ENCODE measurements around the gene CDH4. TPM values are rescaled to one million over a fixed set of nuclear protein-coding genes. Genes with fewer than 3 reads are reported as not detected.

Gene CDH4
- total RNA-seq, 3 donors from 2014 or later (not counting 1 experiment from before 2014, with no cell fraction given): 0.18 TPM; not detected in 2

- WGBS (ENCODE audit: insufficient coverage): 34% methylated on average over 22 of the region's 22 CpGs
- Mint-ChIP-seq H3K9me3 (no peaks in the 10 kb centered on the region), H3K4me1 (peaks cover 0 to 5% of the 10 kb centered on the region in 2 donors), H3K27me3 (ENCODE audit: low read depth in 2 of 2) (peaks cover 13 to 18% of the 10 kb centered on the region in 2 donors), H3K27ac (no peak overlapping the region), H3K4me3 (no peak overlapping the region), H3K36me3 (no peaks in the 10 kb centered on the region)
- TF ChIP-seq CTCF (IDR thresholded peaks at IDR 0.05): no peak
- ATAC-seq (peak in 1 of 3 donors; percentile 38), DNase-seq (peak in 1 of 2 donors; percentile 11)
- no peak overlapping the region for H3K27ac ChIP-seq (ENCODE audit: low read length)
- H3K36me3 ChIP-seq (ENCODE audit: control insufficient read depth, insufficient read depth, low read length): no peaks in the 10 kb centered on the region
- H3K4me3 ChIP-seq (ENCODE audit: low read length): no peak overlapping the region
- intact Hi-C loops (cut with micrococcal nuclease): no loop called here
- no peaks in the 10 kb centered on the region for H3K4me1 ChIP-seq (ENCODE audit: control insufficient read depth, insufficient read depth, low read length)
- H3K9me3 ChIP-seq (ENCODE audit: control insufficient read depth, insufficient read depth, low read length): no peaks in the 10 kb centered on the region
- no peaks in the 10 kb centered on the region for H3K27me3 ChIP-seq (ENCODE audit: control insufficient read depth, insufficient read depth, low read length)
Observed at GRCh38 chr20:61951695-61952533, 699.9 kb downstream of the CDH4 start.

DNA sequence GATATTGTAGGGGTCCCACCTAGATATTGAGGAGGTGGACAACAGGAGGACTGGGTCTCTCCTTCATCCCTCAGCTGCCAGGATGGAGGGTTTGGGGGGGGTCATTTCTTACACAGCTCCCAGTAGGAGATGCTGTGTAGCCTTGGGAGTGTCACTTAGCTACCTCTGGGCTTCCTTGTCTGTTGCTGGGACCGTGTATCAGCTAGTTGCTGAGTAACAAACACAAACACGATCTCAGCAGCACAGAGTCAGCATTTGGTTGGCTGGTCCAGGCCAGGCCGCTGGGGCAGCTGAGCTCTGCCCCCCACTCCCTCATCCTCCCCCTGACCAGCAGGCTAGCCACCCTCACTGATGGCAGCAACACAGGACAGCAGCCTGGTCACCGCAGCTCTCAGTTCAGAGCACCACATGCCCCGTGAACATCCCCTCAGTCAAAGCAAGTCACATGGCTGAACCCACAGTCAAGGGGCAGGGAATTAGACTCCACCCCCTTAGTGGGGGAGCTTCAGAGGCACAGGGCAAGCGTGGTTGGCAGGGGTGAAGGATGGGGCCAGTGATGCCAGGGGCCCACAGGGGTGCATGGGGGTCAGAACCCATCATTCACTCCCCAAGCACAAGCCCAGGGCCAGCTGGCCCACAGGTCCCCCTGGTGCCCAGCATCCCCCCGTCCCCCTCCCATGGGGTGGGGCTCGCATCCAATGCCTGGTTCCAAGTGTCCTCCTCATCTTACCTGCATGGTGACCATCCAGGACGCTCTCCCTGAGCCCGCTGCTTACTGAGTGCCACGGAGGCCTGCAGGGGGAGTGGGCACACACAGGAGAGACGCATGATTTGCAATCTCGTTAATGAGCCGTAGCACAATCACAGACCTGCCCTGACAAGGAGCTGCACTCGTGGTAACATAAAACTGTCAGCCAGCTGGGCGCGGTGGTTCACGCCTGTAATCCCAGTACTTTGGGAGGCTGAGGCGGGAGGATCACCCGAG lies 701.3 kb downstream of the CDH4 start:
- intact Hi-C loops (cut with micrococcal nuclease): no loop called here
- no peaks in the 10 kb centered on the region for H3K9me3 Mint-ChIP-seq
- DNase-seq: no peak

DNA sequence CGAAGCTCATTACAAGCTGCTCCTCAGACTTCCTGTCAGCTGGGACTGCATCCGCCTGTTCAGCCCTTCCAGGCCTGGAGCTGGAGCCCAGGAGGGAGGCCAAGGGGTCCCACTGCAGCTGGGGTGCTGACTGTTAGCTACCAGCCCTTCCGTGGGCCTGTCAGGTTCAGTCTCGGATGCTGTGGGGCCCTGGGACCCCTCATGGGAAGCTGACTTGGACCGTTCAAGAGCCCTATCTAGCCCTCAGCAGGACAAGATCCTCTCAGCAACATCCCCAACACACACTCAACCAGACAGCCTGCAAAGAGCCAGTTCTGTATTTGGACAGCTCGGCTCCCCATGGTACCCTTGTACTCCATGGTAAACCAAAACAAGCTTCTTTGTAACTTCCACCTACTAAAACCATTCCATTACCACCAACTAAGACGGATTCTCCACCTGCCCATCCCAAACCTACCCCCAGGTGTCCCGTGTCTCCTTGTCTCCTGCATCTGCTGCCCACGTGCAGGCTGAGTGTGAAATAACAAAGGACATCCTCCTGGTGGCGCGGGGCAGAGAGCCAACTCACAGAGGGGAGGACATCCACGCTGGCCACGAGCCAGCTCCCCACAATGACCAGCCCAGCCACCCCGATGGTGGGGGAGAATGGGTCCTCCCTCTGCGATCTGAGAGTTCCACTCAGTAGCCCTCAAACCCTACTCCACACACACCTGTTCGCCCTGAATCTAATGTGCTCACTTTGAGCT lies 702.4 kb downstream of the CDH4 start:
- 81% methylated on average over 16 of the region's 16 CpGs for WGBS (ENCODE audit: insufficient coverage)

More for the DNA sequence above, 701.3 kb downstream of the CDH4 start:
- Mint-ChIP-seq H3K27ac (no peak overlapping the region), H3K36me3 (no peaks in the 10 kb centered on the region), H3K4me3 (no peak overlapping the region), H3K27me3 (ENCODE audit: low read depth in 2 of 2) (peaks cover 17 to 18% of the 10 kb centered on the region in 2 donors), H3K4me1 (peaks cover 0 to 5% of the 10 kb centered on the region in 2 donors)
- Histone ChIP-seq H3K27ac (ENCODE audit: low read length) (no peak overlapping the region), H3K27me3 (ENCODE audit: control insufficient read depth, insufficient read depth, low read length) (no peaks in the 10 kb centered on the region), H3K4me1 (ENCODE audit: control insufficient read depth, insufficient read depth, low read length) (no peaks in the 10 kb centered on the region), H3K4me3 (ENCODE audit: low read length) (no peak overlapping the region), H3K36me3 (ENCODE audit: control insufficient read depth, insufficient read depth, low read length) (no peaks in the 10 kb centered on the region), H3K9me3 (ENCODE audit: control insufficient read depth, insufficient read depth, low read length) (no peaks in the 10 kb centered on the region)
- TF ChIP-seq CTCF (IDR thresholded peaks at IDR 0.05): no peak
- no peak for ATAC-seq
- WGBS (ENCODE audit: insufficient coverage): 85% methylated on average over 20 of the region's 20 CpGs

More for the DNA sequence above, 702.4 kb downstream of the CDH4 start:
- no peak for DNase-seq
- peaks cover 17 to 18% of the 10 kb centered on the region in 2 donors for H3K27me3 Mint-ChIP-seq (ENCODE audit: low read depth in 2 of 2)
- no peak overlapping the region for H3K27ac Mint-ChIP-seq
- no peaks in the 10 kb centered on the region for H3K9me3 Mint-ChIP-seq
- H3K36me3 Mint-ChIP-seq: no peaks in the 10 kb centered on the region
- H3K36me3 ChIP-seq (ENCODE audit: control insufficient read depth, insufficient read depth, low read length): no peaks in the 10 kb centered on the region
- H3K9me3 ChIP-seq (ENCODE audit: control insufficient read depth, insufficient read depth, low read length): no peaks in the 10 kb centered on the region
- H3K4me3 ChIP-seq (ENCODE audit: low read length): no peak overlapping the region
- H3K27ac ChIP-seq (ENCODE audit: low read length): no peak overlapping the region
- H3K27me3 ChIP-seq (ENCODE audit: control insufficient read depth, insufficient read depth, low read length): no peaks in the 10 kb centered on the region
- no peak overlapping the region for H3K4me3 Mint-ChIP-seq
- peaks cover 0 to 5% of the 10 kb centered on the region in 2 donors for H3K4me1 Mint-ChIP-seq
- ATAC-seq: no peak
- H3K4me1 ChIP-seq (ENCODE audit: control insufficient read depth, insufficient read depth, low read length): no peaks in the 10 kb centered on the region
- intact Hi-C loops (cut with micrococcal nuclease): no loop called here
- TF ChIP-seq CTCF (IDR thresholded peaks at IDR 0.05): no peak
